NOMO-1 treated with DMSO at 0.1 percent for 48 hours (cell line): ENCODE results near the gene SLC8B1.

ENCODE experiments used
- DNase-seq: peaks from one replicate; lab custom pipeline; 2025; ENCODE audit not compliant: unreplicated experiment; lab: John Stamatoyannopoulos, UW

Gene SLC8B1

GRCh38 chr12:113248842-113249435, 86.0 kb downstream of the SLC8B1 start:
- no peak for DNase-seq
